ENCODE results near the gene PHOX2A. TPM values are rescaled to one million over a fixed set of nuclear protein-coding genes. Genes with fewer than 3 reads are reported as not detected.

Gene PHOX2A
- total RNA-seq, 3 donors from 2014 or later (not counting 1 experiment from before 2014, with no cell fraction given), result not detected

- ATAC-seq (no peak), DNase-seq (no peak)
- intact Hi-C loops (cut with micrococcal nuclease), result no loop called here
- Mint-ChIP-seq H3K4me3 (no peak overlapping the region), H3K27me3 (ENCODE audit: low read depth in 2 of 2) (peaks cover 38 to 42% of the 10 kb centered on the region in 2 donors), H3K9me3 (no peaks in the 10 kb centered on the region), H3K36me3 (no peaks in the 10 kb centered on the region), H3K27ac (no peak overlapping the region), H3K4me1 (peaks cover 8 to 29% of the 10 kb centered on the region in 2 donors)
- peaks cover 46% of the 10 kb centered on the region for H3K27me3 ChIP-seq (ENCODE audit: control insufficient read depth, insufficient read depth, low read length)
- H3K4me3 ChIP-seq (ENCODE audit: low read length), result no peak overlapping the region
- no peak overlapping the region for H3K27ac ChIP-seq (ENCODE audit: low read length)
- 17% methylated on average over 17 of the region's 19 CpGs for WGBS (ENCODE audit: insufficient coverage)
- no peaks in the 10 kb centered on the region for H3K36me3 ChIP-seq (ENCODE audit: control insufficient read depth, insufficient read depth, low read length)
- H3K9me3 ChIP-seq (ENCODE audit: control insufficient read depth, insufficient read depth, low read length), result no peaks in the 10 kb centered on the region
- peaks cover 17% of the 10 kb centered on the region for H3K4me1 ChIP-seq (ENCODE audit: control insufficient read depth, insufficient read depth, low read length)
- no peak for TF ChIP-seq CTCF (IDR thresholded peaks at IDR 0.05)
These were observed 1.4 kb upstream of the PHOX2A start for GRCh38 chr11:72245263-72245816.

GRCh38 chr11:72244361-72245262, 636 bp upstream of the PHOX2A start:
- Mint-ChIP-seq H3K4me3 (peak overlapping the region; percentile 6), H3K9me3 (no peaks in the 10 kb centered on the region), H3K4me1 (peaks cover 10 to 33% of the 10 kb centered on the region in 2 donors), H3K27me3 (ENCODE audit: low read depth in 2 of 2) (peaks cover 37 to 42% of the 10 kb centered on the region in 2 donors), H3K36me3 (no peaks in the 10 kb centered on the region), H3K27ac (no peak overlapping the region)
- H3K9me3 ChIP-seq (ENCODE audit: control insufficient read depth, insufficient read depth, low read length), result no peaks in the 10 kb centered on the region
- no peaks in the 10 kb centered on the region for H3K36me3 ChIP-seq (ENCODE audit: control insufficient read depth, insufficient read depth, low read length)
- no peak for DNase-seq
- WGBS (ENCODE audit: insufficient coverage), result 11% methylated on average over 46 of the region's 46 CpGs
- no peak for ATAC-seq
- no peak for TF ChIP-seq CTCF (IDR thresholded peaks at IDR 0.05)
- peaks cover 50% of the 10 kb centered on the region for H3K27me3 ChIP-seq (ENCODE audit: control insufficient read depth, insufficient read depth, low read length)
- intact Hi-C loops (cut with micrococcal nuclease), result no loop called here
- peaks cover 21% of the 10 kb centered on the region for H3K4me1 ChIP-seq (ENCODE audit: control insufficient read depth, insufficient read depth, low read length)
- no peak overlapping the region for H3K4me3 ChIP-seq (ENCODE audit: low read length)
- no peak overlapping the region for H3K27ac ChIP-seq (ENCODE audit: low read length)

- TF ChIP-seq CTCF (IDR thresholded peaks at IDR 0.05), result no peak
- H3K4me1 ChIP-seq (ENCODE audit: control insufficient read depth, insufficient read depth, low read length), result peaks cover 30% of the 10 kb centered on the region
- peaks cover 55% of the 10 kb centered on the region for H3K27me3 ChIP-seq (ENCODE audit: control insufficient read depth, insufficient read depth, low read length)
- intact Hi-C loops (cut with micrococcal nuclease), result no loop called here
- H3K27me3 Mint-ChIP-seq (ENCODE audit: low read depth in 2 of 2), result peaks cover 34 to 46% of the 10 kb centered on the region in 2 donors
- peak overlapping the region; percentile 1 for H3K4me3 Mint-ChIP-seq
- no peak overlapping the region for H3K27ac Mint-ChIP-seq
- no peak for DNase-seq
- H3K9me3 ChIP-seq (ENCODE audit: control insufficient read depth, insufficient read depth, low read length), result no peaks in the 10 kb centered on the region
- H3K4me3 ChIP-seq (ENCODE audit: low read length), result no peak overlapping the region
- no peaks in the 10 kb centered on the region for H3K36me3 ChIP-seq (ENCODE audit: control insufficient read depth, insufficient read depth, low read length)
- peaks cover 10 to 43% of the 10 kb centered on the region in 2 donors for H3K4me1 Mint-ChIP-seq
- 20% methylated on average over 58 of the region's 58 CpGs for WGBS (ENCODE audit: insufficient coverage)
- H3K9me3 Mint-ChIP-seq, result no peaks in the 10 kb centered on the region
- no peak overlapping the region for H3K27ac ChIP-seq (ENCODE audit: low read length)
- no peak for ATAC-seq
- no peaks in the 10 kb centered on the region for H3K36me3 Mint-ChIP-seq
These were observed 560 bp downstream of the PHOX2A start for GRCh38 chr11:72243173-72244059.

All from natural killer cell (primary cell).